ENCODE results near the gene DLG2. TPM values are rescaled to one million over a fixed set of nuclear protein-coding genes. Genes with fewer than 3 reads are reported as not detected.
A peak's percentile ranks its signal among the peaks of the same experiment; 100 is the strongest.

Gene DLG2
- polyA plus RNA-seq, 1 donor = 14.7 TPM

GRCh38 chr11:84724256-84724655 is 902.9 kb downstream of the DLG2 start:
- DNase-seq = no peak

GRCh38 chr11:84722583-84723108 is 904.5 kb downstream of the DLG2 start:
- no peak for DNase-seq

DNA sequence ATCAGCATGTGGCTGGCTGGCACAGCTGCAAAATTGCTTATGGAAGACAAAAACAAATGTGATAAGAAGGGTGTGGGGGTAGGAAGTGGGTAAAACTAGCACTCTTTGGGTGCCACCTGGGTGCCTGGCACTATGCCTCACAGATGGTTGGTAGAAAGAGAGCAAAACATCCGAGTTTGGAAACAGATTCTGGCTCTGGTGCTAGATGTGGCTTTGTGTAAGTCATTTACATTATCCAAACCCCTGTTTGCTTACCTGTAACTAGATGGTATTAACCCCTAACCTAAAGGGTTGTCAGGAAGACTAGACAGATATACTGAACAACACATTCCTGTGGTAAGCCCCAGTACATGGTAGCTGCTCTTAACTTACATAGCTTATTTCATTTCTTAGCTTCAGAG is 905.6 kb downstream of the DLG2 start:
- no peak for DNase-seq

DNA sequence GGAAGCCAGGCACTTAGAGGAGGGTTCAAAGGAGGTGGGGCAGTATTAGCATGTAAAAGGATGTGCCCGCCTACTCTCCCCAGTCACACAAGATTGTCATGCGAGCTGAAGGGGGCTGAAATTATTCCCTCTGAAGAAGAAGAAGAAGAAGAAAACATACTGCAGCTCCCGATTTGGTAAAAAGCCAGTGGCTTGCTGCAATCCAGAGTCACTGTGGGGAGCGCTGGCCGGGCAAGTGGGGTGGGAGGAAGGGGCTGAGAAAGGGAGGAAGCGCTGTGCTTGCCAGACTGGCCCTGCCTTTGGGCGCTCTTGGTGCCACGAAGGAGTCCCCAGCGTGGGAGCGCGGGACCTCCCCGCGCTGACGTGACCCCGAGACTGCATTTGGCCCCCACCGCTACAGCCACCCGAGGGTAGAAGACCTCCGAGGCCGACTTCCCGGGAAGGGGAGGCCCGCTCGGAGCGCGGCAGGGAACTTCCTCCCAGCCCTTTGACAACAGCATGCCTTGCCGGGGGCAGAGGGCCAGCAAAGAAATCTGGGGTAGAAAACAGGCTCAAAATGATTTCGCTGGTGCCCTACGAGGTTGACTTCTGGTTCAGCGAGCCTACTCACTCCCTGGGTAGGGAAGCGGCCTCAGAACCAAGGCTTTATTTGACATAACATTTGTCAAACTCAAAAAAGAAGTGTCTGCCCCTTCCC is 906.3 kb downstream of the DLG2 start:
- peak; percentile 0 for DNase-seq

GRCh38 chr11:84719935-84720577 is 907.1 kb downstream of the DLG2 start:
- no peak for DNase-seq

- peak; percentile 25 for DNase-seq
These were observed 912.8 kb downstream of the DLG2 start for GRCh38 chr11:84714316-84714780.

DNA sequence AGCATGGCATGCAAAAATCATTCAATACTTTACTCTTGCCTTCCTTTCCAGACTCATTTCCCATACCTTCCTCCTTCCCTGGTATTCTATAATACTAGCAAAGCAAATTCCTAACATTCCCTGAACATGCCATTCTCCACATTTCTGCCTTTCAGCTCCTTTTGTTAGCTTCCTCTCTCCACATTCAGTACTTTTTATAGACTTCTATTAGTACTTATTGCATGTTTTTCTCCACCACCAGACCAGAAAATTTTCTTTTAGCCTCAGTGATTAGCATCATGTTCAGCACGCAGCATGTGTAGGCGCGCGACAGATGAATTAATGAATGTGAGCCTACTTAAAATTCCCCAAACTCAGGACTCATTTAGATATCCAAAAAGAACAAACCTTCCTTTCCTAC is 935.3 kb downstream of the DLG2 start:
- no peak for DNase-seq

- no peak for DNase-seq
These were observed 939.7 kb downstream of the DLG2 start for GRCh38 chr11:84687433-84687832.

DNA sequence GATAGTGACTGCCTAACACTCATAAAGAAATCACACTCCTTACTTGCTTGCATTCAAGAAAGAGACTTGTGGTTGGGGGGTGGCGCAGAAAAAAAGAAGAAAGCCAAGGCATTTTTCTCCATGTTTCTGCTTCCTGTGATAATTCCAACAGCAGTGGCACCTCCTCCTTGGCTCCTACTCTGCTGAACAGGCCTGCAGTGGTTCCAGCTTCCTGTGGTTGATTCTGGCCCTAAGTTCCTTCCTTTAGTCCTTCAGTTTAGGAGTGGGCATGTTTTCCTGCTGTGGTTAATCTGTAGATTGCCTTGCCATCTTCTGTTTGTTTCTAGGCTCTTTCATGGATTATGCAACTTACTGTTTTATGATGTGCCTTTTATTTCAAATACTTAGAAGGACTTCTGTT is 940.4 kb downstream of the DLG2 start:
- DNase-seq = no peak

GRCh38 chr11:84685976-84686375 is 941.2 kb downstream of the DLG2 start:
- DNase-seq = no peak

DNA sequence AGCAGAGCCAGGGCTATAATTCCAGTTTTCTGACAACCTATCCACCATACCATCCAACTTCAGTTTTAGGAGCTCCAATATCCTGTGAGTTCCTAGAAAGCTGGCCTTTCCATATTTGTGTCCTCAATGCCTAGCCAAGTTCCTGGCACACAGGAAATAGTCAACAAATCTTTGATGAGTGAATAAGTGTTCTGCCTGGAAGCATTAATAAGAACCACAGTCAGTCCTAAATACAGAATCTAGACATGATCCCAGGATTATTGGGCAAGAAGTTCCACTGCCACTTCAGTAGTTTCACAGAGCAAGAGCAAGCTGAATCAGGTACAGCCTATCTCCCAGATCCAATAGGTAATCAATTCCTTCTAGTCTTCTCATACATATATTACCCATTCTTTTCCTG is 942.0 kb downstream of the DLG2 start:
- DNase-seq = no peak

- no peak for DNase-seq
These were observed 945.7 kb downstream of the DLG2 start for GRCh38 chr11:84681456-84681855.

GRCh38 chr11:84675396-84676025 is 951.6 kb downstream of the DLG2 start:
- DNase-seq = no peak

DNA sequence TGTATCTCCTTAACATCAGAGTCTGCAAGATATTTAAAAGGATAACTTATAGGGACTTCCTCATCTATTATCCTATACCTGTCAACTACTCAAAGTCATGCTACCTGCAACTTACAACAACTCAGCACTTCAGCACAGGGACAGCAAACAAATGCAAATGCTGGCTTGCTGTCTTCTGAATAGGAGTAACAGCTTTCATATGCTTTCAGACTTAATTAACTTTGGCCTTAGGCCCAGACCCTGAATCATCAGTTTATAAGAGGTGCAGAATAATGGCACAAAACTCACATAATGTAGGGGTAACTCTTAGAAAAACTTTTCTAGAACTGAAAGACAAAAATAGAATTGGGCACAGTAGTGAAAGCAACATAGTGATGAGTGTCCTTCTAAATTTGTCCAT is 953.4 kb downstream of the DLG2 start:
- no peak for DNase-seq

GRCh38 chr11:84671325-84671999 is 955.7 kb downstream of the DLG2 start:
- peak; percentile 4 for DNase-seq

DNA sequence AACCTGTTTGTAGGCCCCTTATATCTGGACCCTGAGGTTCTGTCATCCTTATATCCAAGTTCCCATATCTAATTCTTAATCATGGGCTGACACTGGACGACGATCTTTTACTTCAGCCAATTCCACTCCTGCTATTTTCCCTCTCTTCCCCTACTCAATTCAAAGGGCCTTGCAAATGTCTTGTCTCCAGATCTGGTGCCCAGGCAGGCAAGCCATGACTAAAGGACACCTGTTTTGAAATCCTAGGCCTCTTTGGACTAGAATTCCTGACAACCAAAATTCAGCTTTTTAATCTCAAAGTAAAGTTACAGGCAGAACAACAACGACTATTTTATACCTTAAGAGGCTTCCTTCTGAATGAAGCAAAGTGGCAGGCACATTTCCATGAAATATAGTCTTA is 963.4 kb downstream of the DLG2 start:
- no peak for DNase-seq

DNA sequence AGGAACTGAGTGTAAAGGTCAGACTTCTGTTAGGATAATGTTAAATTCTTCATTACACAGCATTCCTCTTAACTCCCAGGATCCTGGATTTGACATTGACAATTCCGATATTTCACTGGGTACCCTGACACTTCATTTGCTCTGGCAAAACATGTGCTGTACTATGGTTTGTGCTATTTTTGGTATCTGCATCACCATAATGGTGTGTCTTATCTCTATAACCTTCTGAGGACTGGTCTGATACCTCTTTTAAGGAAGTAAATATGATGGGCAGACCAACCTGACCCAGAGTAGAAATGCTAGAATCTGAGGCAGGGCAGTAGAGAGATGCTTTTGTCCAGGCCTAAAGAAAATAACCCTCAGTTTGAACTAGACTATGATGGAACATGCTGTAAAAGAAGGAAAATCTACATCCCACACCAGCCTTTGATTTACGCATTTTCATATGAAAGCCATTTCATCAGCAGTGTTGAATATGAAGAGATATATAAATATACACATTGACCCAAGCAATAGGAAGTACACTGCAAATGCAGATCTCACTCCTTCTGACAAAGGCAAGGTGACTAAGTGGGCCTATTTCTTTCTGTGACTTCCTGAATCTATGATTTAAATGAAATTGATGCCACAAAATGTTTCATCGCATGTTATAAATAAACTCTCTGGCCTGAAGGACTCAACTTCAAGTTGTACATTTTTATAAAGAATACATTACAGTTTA is 966.7 kb downstream of the DLG2 start:
- DNase-seq = no peak

- no peak for DNase-seq
These were observed 971.4 kb downstream of the DLG2 start for GRCh38 chr11:84655712-84656111.

DNA sequence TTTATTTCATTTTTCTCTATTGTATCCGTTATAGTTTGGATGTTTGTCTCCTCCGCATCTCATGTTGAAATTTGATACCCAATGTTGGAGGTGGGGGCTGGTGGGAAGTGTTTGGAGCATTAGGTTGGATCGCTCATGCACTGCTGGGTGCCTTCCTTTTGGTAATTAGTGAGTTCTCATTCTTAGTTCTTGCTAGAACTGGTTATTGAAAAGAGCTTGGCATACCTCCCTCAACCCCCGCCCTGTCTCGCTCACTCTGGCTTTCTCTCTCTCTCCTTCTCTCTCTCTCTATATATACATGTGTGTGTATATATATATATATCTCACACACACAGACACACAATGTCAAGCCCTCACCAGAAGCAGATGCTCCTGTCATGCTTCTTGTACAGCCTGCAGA is 978.7 kb downstream of the DLG2 start:
- DNase-seq = no peak

- no peak for DNase-seq
These were observed 981.0 kb downstream of the DLG2 start for GRCh38 chr11:84645988-84646694.

- no peak for DNase-seq
These were observed 984.6 kb downstream of the DLG2 start for GRCh38 chr11:84642500-84642899.

- DNase-seq = no peak
These were observed 992.8 kb downstream of the DLG2 start for GRCh38 chr11:84634309-84634708.
